Endothelial cell of umbilical vein (primary cell): ENCODE measurements around the gene MED16.

Source experiments
- CTCF ChIP-seq, 2 donors: IDR thresholded peaks; 1 replicate in 1 of 2; 2 replicates in 1 of 2; pipeline ENCODE4 v1.5.1; 2011; ENCODE audit warnings: low read length in 2 of 2, mild to moderate bottlenecking in 2 of 2, moderate library complexity in 2 of 2, control low read depth in 1 of 2, inconsistent platforms in 1 of 2, low read depth in 1 of 2; ENCODE audit not compliant: insufficient read depth in 1 of 2; ENCODE audit errors: extremely low read depth in 1 of 2
- EZH2 ChIP-seq: IDR thresholded peaks from 2 replicates; pipeline ENCODE4 v1.6.1; 2012; ENCODE audit warnings: borderline replicate concordance, low read depth, mild to moderate bottlenecking, moderate library complexity, low read length, inconsistent platforms; ENCODE audit not compliant: severe bottlenecking
- GATA2 ChIP-seq: IDR thresholded peaks from 2 replicates; pipeline ENCODE4 v1.7.0; 2011; ENCODE audit warnings: low read depth, mild to moderate bottlenecking, moderate library complexity, mixed read lengths, low read length; ENCODE audit not compliant: insufficient read length, insufficient read depth
- JUN ChIP-seq: IDR thresholded peaks from 2 replicates; pipeline ENCODE4 v1.6.1; 2011; ENCODE audit warnings: borderline replicate concordance, low read depth; ENCODE audit not compliant: insufficient read length, insufficient read depth
- MYC ChIP-seq: IDR thresholded peaks from one replicate; pipeline ENCODE4 v1.6.1; 2011; ENCODE audit warnings: mild to moderate bottlenecking, low read depth, low read length
- POLR2A ChIP-seq: IDR thresholded peaks from 2 replicates; pipeline ENCODE4 v1.6.1; 2012; ENCODE audit warnings: low read depth, mild to moderate bottlenecking, control low read depth, low read length
- POLR2AphosphoS5 ChIP-seq: IDR thresholded peaks from 2 replicates; pipeline ENCODE4 v1.6.1; 2012; ENCODE audit warnings: low read depth, mild to moderate bottlenecking, control low read depth, low read length, moderate library complexity; ENCODE audit not compliant: insufficient read depth

GRCh38 chr19:934197-934840 is 41.3 kb upstream of the MED16 start:
- TF ChIP-seq CTCF (IDR thresholded peaks at IDR 0.05; ENCODE audit: extremely low read depth in 1 of 2, insufficient read depth in 1 of 2, low read depth in 1 of 2, low read length in 2 of 2) (no peak), EZH2 (no peak), POLR2A (no peak), JUN (no peak), POLR2AphosphoS5 (no peak), GATA2 (no peak), MYC (no peak)
